ENCODE data around the gene HPD. TPM values are rescaled to one million over a fixed set of nuclear protein-coding genes. Genes with fewer than 3 reads are reported as not detected.

Gene HPD
- total RNA-seq (10 to 100 TPM in 2 of 9 donors, 1 to 10 TPM in 7; 1.6 to 13.0 (median 3.6) TPM), polyA plus RNA-seq (1 to 10 TPM; 3.4 to 7.9 (median 4.4) TPM)
- long read RNA-seq, donor 1, partial matches to known transcripts = 0 of 1 reads
- long read RNA-seq, donor 1, other reads (novel, unspliced or antisense) = 0 of 1 reads
- long read RNA-seq, donor 2, partial matches to known transcripts = 0 of 1 reads
- long read RNA-seq, donor 2, other reads (novel, unspliced or antisense) = 0 of 1 reads
- long read RNA-seq, donor 3, partial matches to known transcripts = 0 of 1 reads
- long read RNA-seq, donor 3, other reads (novel, unspliced or antisense) = 0 of 1 reads
- long read RNA-seq, donor 4, partial matches to known transcripts = 1 of 3 reads
- long read RNA-seq, donor 4, other reads (novel, unspliced or antisense) = 0 of 3 reads
- long read RNA-seq, donor 5, partial matches to known transcripts = 0 of 1 reads
- long read RNA-seq, donor 5, other reads (novel, unspliced or antisense) = 0 of 1 reads
- long read RNA-seq, donor 6, partial matches to known transcripts = 1 of 1 reads
- long read RNA-seq, donor 6, other reads (novel, unspliced or antisense) = 0 of 1 reads
- long read RNA-seq, donor 7 = 0 reads
- long read RNA-seq, donor 8, partial matches to known transcripts = 0 of 3 reads
- long read RNA-seq, donor 8, other reads (novel, unspliced or antisense) = 0 of 3 reads
- long read RNA-seq, donor 9, partial matches to known transcripts = 40 of 42 reads
- long read RNA-seq, donor 9, other reads (novel, unspliced or antisense) = 0 of 42 reads
- long read RNA-seq, donor 10 = 0 reads

- TF ChIP-seq CTCF (IDR thresholded peaks at IDR 0.05) (no peak), POLR2A (IDR thresholded peaks at IDR 0.05) (peak; percentile 42)
- Histone ChIP-seq H3K9me3 (replicated peaks in 1 of 3) (no peaks in the 10 kb centered on the region), H3K27me3 (no peaks in the 10 kb centered on the region), H3K4me3 (no peak within 1 kb of the TSS), H3K27ac (peak within 1 kb of the TSS; percentile 62 to 95 (median 90)), H3K36me3 (replicated peaks in 1 of 2) (no peaks in the 10 kb centered on the region), H3K4me1 (replicated peaks in 1 of 2) (peaks cover 14% of the 10 kb centered on the region in 2 donors)
- peak; percentile 75 to 92 (median 89) for DNase-seq
- WGBS, 4 donors = 40 to 45% (median 43%) methylated on average over 14 to 16 of the region's 16 CpGs
- intact Hi-C loops (cut with DNase I) = no loop called here
Measured at GRCh38 chr12:121858662-121859572, at the start of gene HPD. HPD (minus strand) TSS chr12:121858859; CDS start chr12:121858823, 36 bp downstream.

- WGBS, 4 donors = 63 to 69% (median 66%) methylated on average over 4 of the region's 4 CpGs
- intact Hi-C loops (cut with DNase I) = no loop called here
- H3K4me1 ChIP-seq (replicated peaks in 1 of 2) = no peaks in the 10 kb centered on the region
- H3K27me3 ChIP-seq = no peaks in the 10 kb centered on the region
- H3K36me3 ChIP-seq (replicated peaks in 1 of 2) = peaks cover 0 to 76% of the 10 kb centered on the region in 2 donors
- TF ChIP-seq POLR2A (IDR thresholded peaks at IDR 0.05) (no peak), CTCF (IDR thresholded peaks at IDR 0.05) (no peak)
- no peaks in the 10 kb centered on the region for H3K9me3 ChIP-seq (replicated peaks in 1 of 3)
- H3K4me3 ChIP-seq = no peak overlapping the region
- DNase-seq = no peak
- no peak overlapping the region for H3K27ac ChIP-seq
Measured at GRCh38 chr12:121905746-121906145, 47.1 kb upstream of the HPD start.

- no peak overlapping the region for H3K27ac ChIP-seq
- H3K36me3 ChIP-seq (replicated peaks in 1 of 2) = peaks cover 0 to 84% of the 10 kb centered on the region in 2 donors
- H3K4me3 ChIP-seq = no peak overlapping the region
- no peaks in the 10 kb centered on the region for H3K27me3 ChIP-seq
- DNase-seq = peak in 1 of 7 donors; percentile 19
- TF ChIP-seq POLR2A (IDR thresholded peaks at IDR 0.05) = no peak
- TF ChIP-seq CTCF (IDR thresholded peaks at IDR 0.05) = no peak
- H3K4me1 ChIP-seq (replicated peaks in 1 of 2) = no peaks in the 10 kb centered on the region
- H3K9me3 ChIP-seq (replicated peaks in 1 of 3) = no peaks in the 10 kb centered on the region
- 80 to 97% (median 95%) methylated on average over 2 of the region's 2 CpGs; no CpG with 5 or more reads in 1 of the 4 donors for WGBS, 4 donors
- intact Hi-C loops (cut with DNase I) = no loop called here
Measured at GRCh38 chr12:121903202-121903601, 44.5 kb upstream of the HPD start.

Data from adrenal gland (tissue), 19 donors.